Right ventricle myocardium superior (tissue), 1 donor: Measurements from ENCODE around the gene FRMD4A. TPM values are rescaled to one million over a fixed set of nuclear protein-coding genes. Genes with fewer than 3 reads are reported as not detected.
"Not testable (repeated sequence)": the region's sequence is repeated elsewhere in the genome, so short reads cannot be mapped to it uniquely, and the experiment has no call there.

ENCODE experiments used
- ATAC-seq: fragments of 200-7000 bp; cut with Tn5 transposase; one replicate; pipeline ENCODE4 v1.9.1; 2020; ENCODE audit warnings: mild to moderate bottlenecking; ENCODE audit not compliant: poor library complexity
- DNase-seq: peaks from one replicate; pipeline ENCODE4 v3.0.0-alpha.2; 2020
- intact Hi-C: fragments of 100-400 bp; cut with DNase I; formaldehyde crosslinking; loops from one replicate; pipeline ENCODE4 v1.11.2; 2022
- total RNA-seq: library from RNA; stranded (reverse); fragmentation: NEBNext Ultra II Directional; extraction: Animal tissue kit (Norgen Biotek cat#: 25700); gene quantifications from one replicate; pipeline ENCODE4 v1.2.1, GENCODE V29; 2021
- donor health status: DM: no; HTN: yes; CAD: no; lungs with severe emphysema.

Gene FRMD4A
- total RNA-seq, 1 donor from 2014 or later, result 33.2 TPM

DNA sequence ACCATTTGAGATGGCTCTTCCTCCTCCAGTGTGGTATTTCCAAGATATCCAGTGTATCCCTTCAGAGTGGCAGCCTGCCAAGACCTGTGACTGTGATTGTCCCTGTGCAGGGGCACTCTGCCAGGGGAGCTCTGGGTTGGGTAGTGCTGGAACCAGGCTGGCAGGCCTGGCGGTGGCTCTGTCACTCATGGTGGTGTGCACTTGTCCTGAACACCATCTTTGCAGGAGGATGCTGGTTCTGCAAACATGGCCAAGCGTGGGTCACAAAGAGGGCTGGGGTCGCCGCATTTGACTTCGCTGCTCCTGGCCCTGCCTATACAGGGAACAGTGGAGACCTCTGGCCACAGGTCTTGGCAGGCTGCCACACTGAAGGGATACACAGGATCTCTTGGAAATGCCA lies 538.7 kb downstream of the FRMD4A start:
- DNase-seq (peak; percentile 86), ATAC-seq (peak; percentile 75)
- intact Hi-C loops, result loop anchor here (5.0 to 10.0 kb wide), 2 partner anchors 100 to 203 kb away; no protein-coding TSS in a partner anchor

DNA sequence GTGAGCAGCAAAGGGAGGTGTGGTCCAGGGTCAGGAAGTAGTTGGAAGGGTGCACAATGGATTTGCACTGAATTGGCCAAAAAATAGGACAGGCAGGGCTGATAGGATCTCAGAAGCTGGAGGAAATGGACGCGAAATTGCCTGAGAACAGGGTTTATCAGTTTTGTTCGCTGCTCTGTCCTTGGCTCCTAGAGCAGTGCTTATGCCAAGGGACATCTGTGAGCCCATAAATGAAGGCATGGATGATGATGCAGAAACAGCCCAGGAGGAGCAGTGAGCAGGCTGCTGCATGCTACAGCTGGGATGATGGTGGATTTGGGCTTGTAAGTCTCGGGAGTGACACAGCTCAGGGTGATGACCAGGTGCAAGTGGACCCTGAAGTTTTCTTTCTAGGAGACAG lies 539.2 kb downstream of the FRMD4A start:
- ATAC-seq (no peak), DNase-seq (no peak)
- intact Hi-C loops, result loop anchor here (5.0 to 10.0 kb wide), 2 partner anchors 101 to 203 kb away; no protein-coding TSS in a partner anchor

DNA sequence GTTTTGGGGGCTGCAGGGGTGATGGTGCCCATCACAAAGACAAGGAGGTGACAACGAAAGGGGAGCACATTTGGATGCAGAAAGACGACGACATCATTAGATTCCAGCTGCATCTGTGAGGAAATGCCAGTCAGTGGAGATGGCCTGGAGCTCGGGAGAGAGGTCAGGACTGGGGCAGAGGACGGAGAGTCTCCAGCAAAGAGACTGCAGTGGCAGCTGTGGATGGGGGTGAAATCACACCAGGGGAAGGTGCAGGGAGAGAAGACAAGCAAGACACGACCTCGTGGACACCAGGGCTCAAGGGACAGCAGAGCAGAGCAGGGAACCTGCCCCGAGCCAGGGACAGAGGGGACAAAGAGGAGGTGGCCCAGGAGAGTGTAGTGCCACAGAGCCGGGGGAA lies 540.5 kb downstream of the FRMD4A start:
- ATAC-seq, result no peak
- intact Hi-C loops, result loop anchor here (5.0 to 10.0 kb wide), 2 partner anchors 102 to 205 kb away; no protein-coding TSS in a partner anchor
- DNase-seq, result no peak

DNA sequence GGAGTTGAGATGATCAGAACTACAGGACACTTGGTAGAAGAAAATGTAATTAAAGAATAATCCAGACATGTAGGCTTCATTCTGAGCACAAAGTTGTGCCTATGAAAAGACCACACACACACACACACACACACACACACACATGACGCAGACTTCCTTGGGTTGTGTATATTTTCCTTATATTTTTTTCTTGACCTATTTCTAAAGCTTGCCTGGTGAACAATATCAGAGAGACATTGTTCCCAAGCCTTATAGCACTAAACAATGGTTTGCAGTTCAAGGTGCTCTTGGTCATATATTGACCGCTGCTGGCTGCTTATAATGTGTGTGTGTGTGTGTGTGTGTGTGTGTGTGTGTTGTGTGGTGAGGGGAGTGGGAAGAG lies 541.3 kb downstream of the FRMD4A start:
- no peak for ATAC-seq
- intact Hi-C loops, result loop anchor here (5.0 kb wide), 1 partner anchor 303 kb away; no protein-coding TSS in a partner anchor
- DNase-seq, result no peak

DNA sequence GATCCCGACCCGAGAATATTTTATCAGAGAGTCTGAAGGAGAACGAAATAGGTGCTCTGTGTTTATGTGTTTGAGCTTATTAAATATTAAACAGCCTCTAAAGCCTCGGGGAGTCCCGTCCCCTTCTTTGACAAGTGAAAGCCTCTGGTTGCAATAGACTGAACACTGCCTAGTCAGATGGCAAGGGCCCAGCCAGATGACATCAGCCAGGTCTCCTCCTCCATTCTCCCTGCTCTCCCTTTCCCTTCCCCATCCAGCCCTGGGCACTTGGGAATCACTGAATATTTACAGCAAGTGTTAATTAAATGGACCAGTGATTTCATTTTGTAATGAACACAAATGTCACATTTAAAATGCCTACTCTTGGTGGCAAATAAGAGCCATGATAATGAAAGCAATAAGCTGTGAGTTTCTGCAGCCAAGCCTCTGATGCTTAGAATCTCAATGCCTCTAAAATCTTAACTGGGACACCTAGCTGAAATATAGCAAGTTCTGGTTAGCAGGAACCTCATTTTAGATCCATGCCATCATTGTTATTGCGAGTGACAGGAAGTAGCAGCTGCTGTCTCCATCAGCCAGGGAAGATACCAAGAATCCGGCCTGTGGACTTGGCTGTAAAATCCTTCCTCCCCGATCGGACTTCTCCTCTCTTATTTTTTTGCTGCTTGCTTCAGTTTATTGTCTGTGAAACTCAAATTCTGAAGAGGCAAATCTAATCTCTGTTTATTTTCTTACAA lies 541.8 kb downstream of the FRMD4A start:
- peak; percentile 75 for ATAC-seq
- DNase-seq, result peak; percentile 81
- intact Hi-C loops, result loop anchor here (5.0 kb wide), 1 partner anchor 303 kb away; no protein-coding TSS in a partner anchor

DNA sequence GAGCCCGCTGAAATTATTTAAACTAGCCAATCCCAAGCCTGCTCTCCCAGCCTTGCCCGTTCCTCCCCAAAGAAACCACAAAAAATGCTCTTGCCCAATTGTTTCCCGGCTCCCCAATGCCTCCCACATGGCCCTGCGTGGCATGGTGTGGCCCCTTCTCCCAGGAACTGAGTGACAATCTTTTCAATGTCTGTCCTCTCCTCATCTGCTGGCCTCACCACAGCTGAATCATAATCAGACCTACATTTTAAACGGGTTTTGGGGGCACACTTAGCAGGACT lies 542.5 kb downstream of the FRMD4A start:
- no peak for DNase-seq
- ATAC-seq, result no peak
- intact Hi-C loops, result loop anchor here (5.0 kb wide), 1 partner anchor 304 kb away; no protein-coding TSS in a partner anchor

DNA sequence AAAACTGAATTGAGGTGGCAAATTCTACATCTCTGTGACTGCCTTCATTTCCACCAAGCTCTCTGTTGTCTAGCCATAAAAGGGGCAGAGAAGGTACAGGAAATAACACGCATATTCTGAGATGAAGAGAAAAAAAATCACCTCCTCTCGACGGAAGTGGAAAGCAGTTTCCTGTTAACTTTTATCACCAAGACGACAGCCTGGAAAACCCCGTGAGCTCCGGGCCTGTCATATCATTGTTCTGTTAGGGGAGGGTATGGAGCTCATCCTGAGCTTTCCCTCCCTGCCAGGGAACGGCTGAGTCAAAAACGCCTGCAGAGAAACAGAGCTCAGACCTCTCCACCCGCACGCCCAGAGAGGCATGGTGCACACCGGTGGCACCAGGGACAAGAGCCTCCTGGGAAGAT lies 543.7 kb downstream of the FRMD4A start:
- DNase-seq (no peak), ATAC-seq (no peak)
- intact Hi-C loops, result loop anchor here (5.0 kb wide), 1 partner anchor 305 kb away; no protein-coding TSS in a partner anchor

DNA sequence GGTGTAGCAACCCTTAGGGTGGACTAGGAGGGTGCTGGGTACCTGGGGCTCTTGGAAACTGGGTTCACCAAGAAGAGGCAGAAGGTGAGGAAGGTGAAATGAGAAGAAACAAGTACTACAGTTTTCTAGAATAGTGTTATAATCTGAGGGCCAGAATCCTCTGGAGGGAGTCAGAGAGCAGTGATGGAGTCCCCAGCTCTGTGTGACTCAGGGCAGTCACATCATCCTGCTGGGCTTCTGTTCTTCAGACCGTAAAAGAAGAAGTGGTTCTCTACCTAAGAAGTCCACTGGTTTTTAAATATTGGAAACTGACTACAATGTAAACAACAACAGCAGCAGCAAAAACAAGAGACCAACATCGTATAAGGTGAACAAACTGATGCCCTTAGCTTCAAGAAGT lies 546.7 kb downstream of the FRMD4A start:
- DNase-seq, result no peak
- no peak for ATAC-seq
- intact Hi-C loops, result no loop called here

DNA sequence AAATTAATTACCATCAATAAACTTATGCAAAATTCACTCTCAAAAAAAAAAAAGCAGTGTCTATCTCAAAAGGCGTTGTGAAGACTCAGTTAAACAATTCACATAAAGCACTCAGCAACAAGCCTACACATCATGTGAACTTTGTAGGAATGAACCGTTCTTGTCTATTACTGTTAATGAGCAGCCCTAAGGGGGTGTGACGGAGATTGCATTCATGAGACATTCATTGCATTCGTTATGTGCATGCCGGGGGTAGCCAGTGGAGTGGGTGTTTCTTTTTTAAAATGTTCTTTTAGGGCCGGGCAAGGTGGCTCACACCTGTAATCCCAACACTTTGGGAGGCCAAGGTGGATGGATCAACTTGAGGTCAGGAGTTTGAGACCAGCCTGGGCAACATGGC lies 551.0 kb downstream of the FRMD4A start:
- intact Hi-C loops, result loop anchor here (2.0 to 10.0 kb wide), 3 partner anchors 65 to 167 kb away; no protein-coding TSS in a partner anchor
- ATAC-seq (no peak), DNase-seq (no peak)

DNA sequence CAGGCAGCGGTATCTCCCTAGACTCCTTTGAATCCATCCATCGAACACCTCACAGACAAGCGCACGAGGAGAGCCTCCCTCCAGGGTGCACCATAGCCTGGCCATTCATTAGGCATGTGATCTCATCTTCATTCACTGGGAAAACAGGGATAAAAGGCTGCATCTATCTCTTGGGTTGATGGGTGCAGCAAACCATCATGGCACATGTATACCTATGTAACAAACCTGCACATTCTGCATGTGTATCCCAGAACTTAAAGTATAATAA lies 552.1 kb downstream of the FRMD4A start:
- not testable (repeated sequence) for DNase-seq, ATAC-seq
- intact Hi-C loops, result loop anchor here (2.0 to 10.0 kb wide), 3 partner anchors 64 to 166 kb away; no protein-coding TSS in a partner anchor

DNA sequence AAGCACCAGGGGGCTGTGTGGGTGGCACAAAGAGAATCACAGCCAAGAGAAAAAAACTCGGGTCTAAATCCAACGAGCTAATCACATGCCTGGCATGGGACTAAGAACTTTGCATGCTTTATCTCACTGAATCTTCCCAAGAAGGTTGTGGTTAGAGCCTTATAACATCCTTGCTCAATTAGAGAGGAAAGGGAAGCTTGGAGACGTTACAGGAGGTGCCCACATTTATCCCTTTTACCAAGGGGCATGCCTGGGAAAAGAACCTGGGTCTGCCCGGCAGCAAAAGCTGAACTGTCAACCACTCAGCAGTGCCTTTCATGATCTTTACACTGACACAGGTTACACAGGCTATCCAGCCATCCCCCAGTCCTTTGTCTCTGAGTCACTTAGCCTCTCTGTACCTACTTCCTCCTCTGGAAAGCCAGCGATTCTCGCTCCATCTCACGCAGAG lies 553.8 kb downstream of the FRMD4A start:
- ATAC-seq, result no peak
- intact Hi-C loops, result loop anchor here (5.0 to 10.0 kb wide), 2 partner anchors 62 to 165 kb away; no protein-coding TSS in a partner anchor
- DNase-seq, result no peak

DNA sequence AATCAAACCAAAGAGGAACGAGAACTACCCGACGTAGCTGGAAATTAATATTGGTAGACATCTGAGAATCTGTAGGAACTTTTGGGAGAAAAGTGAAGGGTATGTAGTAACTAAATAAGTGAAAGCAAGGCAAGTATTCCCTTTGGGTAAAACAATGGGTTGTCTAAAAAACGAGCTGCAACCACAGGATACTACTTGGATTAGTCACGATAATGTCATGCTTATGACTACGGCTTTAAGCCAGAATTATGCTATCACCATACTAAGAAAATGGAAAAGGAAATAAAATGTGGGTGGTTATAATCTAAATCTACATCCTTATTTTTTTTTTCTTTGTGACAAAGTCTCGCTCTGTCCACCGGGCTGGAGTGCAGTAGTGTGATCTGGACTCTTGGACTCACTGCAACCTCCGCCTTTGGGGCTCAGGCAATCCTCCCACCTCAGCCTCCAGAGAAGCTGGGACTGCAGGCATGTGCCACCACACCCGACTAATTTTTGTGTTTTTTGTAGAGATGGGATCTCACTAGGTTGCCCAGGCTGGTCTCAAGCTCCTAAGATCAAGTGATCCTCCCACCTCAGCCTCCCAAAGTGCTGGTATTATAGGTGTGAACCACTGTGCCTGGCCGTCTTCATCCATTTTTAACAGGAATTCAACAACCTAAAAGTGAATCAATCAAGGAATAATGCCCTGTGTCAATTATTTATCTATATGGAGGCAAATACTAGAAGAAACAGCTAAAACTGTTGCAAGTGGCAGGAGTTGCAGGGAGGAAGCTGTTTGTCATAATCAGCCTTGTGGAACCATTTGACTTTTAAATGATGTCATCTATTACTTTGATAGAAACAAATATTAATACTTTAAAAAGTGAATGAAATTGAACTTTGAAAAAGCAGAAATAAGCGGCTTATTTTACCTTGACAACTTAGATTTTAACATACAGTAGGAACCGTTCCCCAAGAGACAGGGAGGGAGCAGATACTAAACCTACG lies 554.6 kb downstream of the FRMD4A start:
- DNase-seq (no peak), ATAC-seq (no peak)
- intact Hi-C loops, result loop anchor here (5.0 to 10.0 kb wide), 2 partner anchors 61 to 164 kb away; no protein-coding TSS in a partner anchor

DNA sequence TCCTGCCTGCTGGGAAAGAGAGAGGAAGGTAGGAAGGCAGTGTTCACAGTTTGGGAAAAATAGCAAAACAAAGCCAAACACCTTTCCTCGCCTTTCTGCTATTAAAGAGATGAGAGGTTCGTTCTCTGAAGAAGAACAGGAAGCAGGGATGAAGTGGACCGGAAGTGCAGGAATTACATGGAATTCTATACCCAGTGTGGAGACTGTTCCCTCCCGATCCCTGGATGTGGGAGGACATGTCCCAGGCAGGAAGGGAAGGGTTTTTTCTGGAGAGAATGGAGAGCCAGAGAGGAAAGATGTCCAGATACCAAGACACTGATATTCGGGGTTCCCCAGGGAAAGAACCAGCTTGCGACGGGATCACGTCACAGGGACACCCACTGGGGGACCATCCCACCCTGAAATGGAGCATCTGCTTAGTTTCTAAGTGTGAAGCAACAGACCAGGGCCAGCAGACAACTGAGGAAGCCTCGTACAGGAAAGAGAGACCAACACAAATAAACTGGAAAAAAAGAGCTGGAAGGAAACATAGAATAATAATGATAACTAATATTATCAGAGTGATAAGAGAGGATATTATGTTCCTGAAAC lies 556.3 kb downstream of the FRMD4A start:
- intact Hi-C loops, result loop anchor here (10.0 kb wide), 1 partner anchor 60 kb away; no protein-coding TSS in a partner anchor
- peak; percentile 20 for ATAC-seq
- no peak for DNase-seq

DNA sequence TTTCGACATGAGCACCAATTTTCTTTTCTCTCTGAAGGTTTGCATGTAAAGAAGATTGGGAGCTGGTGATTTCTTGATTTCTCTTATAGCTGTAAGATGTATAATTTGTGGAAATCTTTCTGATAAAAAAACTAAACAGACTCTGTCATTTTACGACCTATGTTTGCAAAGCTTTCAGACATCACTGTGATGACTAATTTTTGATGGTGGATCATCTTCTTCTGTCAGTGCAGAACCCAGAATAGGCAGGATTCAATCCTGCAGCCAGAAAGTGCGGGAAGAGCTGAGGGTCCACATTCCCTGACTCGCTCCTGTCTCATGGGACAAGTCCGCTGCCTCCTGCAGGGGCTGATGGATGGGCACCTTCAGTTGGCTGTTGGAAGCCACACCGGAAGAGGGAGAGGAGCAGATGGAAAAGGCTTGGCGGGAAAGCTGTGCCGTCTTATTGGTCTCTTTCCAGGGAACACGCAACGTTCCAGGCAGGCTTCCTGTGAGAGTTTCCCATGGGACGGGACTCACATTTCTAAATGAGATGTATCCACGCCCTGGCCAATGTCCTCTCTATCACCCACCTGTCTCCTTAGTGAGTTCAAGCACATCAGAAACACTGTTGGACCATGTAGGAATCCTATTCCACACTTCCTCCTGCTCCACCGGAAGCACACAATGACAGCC lies 557.1 kb downstream of the FRMD4A start:
- peak; percentile 37 for ATAC-seq
- intact Hi-C loops, result loop anchor here (10.0 kb wide), 1 partner anchor 59 kb away; no protein-coding TSS in a partner anchor
- DNase-seq, result peak; percentile 50

DNA sequence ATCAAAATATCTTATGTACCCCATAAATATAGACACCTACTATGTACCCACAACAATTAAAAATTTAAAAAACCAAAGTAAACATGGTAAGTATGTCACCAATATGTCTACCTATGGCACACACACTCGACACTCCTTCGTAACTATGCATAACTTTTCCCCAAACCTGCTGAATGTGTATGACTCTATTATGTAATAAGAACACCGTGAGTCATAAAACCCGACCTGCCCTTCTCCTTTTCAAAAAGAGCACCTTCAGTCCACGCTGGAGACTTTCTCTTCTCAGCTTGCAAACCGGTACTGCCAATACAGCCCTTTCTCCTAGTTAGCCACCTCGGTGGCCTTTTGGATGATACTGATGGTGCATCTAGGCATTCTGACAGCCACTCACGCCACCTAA lies 557.7 kb downstream of the FRMD4A start:
- no peak for ATAC-seq
- DNase-seq, result no peak
- intact Hi-C loops, result loop anchor here (10.0 kb wide), 1 partner anchor 58 kb away; no protein-coding TSS in a partner anchor

DNA sequence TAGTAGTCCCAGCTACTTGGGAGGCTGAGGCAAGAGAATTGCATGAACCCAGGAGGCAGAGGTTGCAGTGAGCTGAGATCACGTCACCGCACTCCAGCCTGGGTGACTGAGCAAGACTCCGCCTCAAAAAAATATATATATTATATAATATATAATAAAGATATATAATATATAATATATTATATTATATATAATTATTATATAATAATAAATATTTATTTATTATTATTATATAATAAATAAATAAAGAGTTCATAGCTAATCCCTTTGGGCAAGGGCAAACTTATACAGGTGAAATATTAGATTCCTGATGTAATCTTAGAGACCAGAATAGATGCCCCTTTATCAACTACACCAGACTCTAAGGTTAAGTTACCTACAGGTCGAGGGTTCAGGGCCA lies 558.7 kb downstream of the FRMD4A start:
- no peak for DNase-seq
- intact Hi-C loops, result loop anchor here (10.0 kb wide), 1 partner anchor 57 kb away; no protein-coding TSS in a partner anchor
- ATAC-seq, result no peak

DNA sequence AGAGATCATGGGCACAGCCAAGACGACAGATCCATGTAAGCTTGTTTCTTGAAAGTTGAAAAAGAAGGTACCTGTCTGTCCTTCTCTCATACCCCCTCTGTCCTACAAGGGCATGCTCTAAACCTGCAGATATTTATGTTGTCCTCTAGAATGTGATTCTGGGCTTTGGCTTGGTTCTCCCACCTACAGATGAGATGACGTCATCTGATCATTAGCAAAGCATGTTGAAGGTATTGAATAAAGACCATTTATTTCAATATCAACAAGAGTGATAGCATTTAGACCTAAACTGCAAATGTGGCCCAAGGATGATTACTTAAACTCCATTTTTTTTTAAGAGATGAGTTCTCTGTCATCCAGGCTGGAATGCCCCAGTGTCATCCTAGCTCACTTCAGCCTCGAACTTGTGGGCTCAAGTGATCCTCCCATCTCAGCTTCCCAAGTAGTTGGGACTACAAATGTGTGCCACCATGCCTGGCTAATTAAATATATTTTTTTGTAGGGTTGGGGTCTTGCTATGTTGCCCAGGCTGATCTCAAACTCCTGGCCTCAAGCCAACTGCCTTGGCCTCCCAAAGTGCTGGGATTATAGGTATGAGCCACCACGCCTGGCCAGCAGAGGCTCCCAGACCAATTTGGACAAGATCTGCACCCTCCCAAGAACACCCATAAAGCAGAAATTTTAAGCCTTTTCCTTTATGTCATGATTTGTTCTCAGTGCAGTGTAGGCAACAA lies 559.8 kb downstream of the FRMD4A start:
- no peak for DNase-seq
- no peak for ATAC-seq
- intact Hi-C loops, result loop anchor here (10.0 kb wide), 1 partner anchor 56 kb away; no protein-coding TSS in a partner anchor
